IMR-90 (cell line): ENCODE data around the gene POLD3. TPM values are rescaled to one million over a fixed set of nuclear protein-coding genes. Genes with fewer than 3 reads are reported as not detected.

ENCODE experiments used
- ATAC-seq: fragments of 200-7000 bp; cut with Tn5 transposase; 2 replicates; pipeline ENCODE4 v1.9.1; 2020; ENCODE audit warnings: low read depth, mild to moderate bottlenecking, moderate library complexity
- BruUV-seq: library from RNA; stranded (reverse); fragments of 400-500 nt; replicated peaks from 2 replicates; lab custom pipeline; 2021; lab: Mats Ljungman, UMichigan
- CTCF ChIA-PET: fragments of 300-600 bp; formaldehyde crosslinking; extraction: SDS; loops from one replicate; lab custom pipeline; 2021; ENCODE audit warnings: antibody characterized with exemption; lab: Yijun Ruan, JAX
- POLR2A ChIA-PET: fragments of 300-600 bp; sonication (Branson Sonifier 250); formaldehyde crosslinking; loops from one replicate; lab custom pipeline; 2022; ENCODE audit warnings: antibody characterized with exemption; ENCODE audit not compliant: unreplicated experiment; lab: Charles Lee
- DNase-seq: peaks from one replicate; pipeline ENCODE4 v3.0.0; 2013
- H2AFZ ChIP-seq: replicated peaks from 2 replicates; pipeline ENCODE3; 2013; ENCODE audit warnings: low read length, mild to moderate bottlenecking; ENCODE audit not compliant: poor library complexity
- H2AK5ac ChIP-seq: 2 replicates; pipeline ENCODE4 v1.6.1; 2013; ENCODE audit warnings: low read depth, low read length, inconsistent platforms
- H2AK9ac ChIP-seq: replicated peaks from 2 replicates; pipeline ENCODE3; 2013; ENCODE audit warnings: mild to moderate bottlenecking, low read depth, low read length, moderate library complexity; ENCODE audit not compliant: poor library complexity
- H2BK120ac ChIP-seq: 2 replicates; pipeline ENCODE4 v1.6.1; 2013; ENCODE audit warnings: low read depth, low read length, inconsistent platforms
- H2BK15ac ChIP-seq: 3 replicates; pipeline ENCODE4 v1.6.1; 2013; ENCODE audit warnings: low read depth, low read length, inconsistent platforms
- H2BK20ac ChIP-seq: 2 replicates; pipeline ENCODE4 v1.6.1; 2013; ENCODE audit warnings: low read depth, mild to moderate bottlenecking, inconsistent platforms, low read length, moderate library complexity
- H2BK5ac ChIP-seq: 2 replicates; pipeline ENCODE4 v1.6.1; 2013; ENCODE audit warnings: mild to moderate bottlenecking, low read depth, low read length, inconsistent platforms; ENCODE audit not compliant: poor library complexity, severe bottlenecking
- H3K14ac ChIP-seq: replicated peaks from 2 replicates; pipeline ENCODE4 v1.6.1; 2013; ENCODE audit warnings: low read depth, low read length, inconsistent platforms
- H3K18ac ChIP-seq: 2 replicates; pipeline ENCODE4 v1.6.1; 2013; ENCODE audit warnings: low read depth, low read length, control low read depth
- H3K23ac ChIP-seq: 2 replicates; pipeline ENCODE4 v1.6.1; 2013; ENCODE audit warnings: low read depth, low read length, inconsistent platforms
- H3K27ac ChIP-seq: 2 replicates; pipeline ENCODE4 v1.5.1; 2013; ENCODE audit warnings: mild to moderate bottlenecking, control low read depth, low read length; ENCODE audit not compliant: insufficient read depth
- H3K27me3 ChIP-seq: 2 replicates; pipeline ENCODE4 v1.6.1; 2013; ENCODE audit warnings: low read length; ENCODE audit not compliant: control insufficient read depth, insufficient read depth
- H3K36me3 ChIP-seq: 2 replicates; pipeline ENCODE4 v1.6.1; 2013; ENCODE audit warnings: low read length, mixed read lengths; ENCODE audit not compliant: control insufficient read depth, insufficient read depth
- H3K4ac ChIP-seq: 2 replicates; pipeline ENCODE4 v1.6.1; 2013; ENCODE audit warnings: low read depth, low read length, inconsistent platforms
- H3K4me1 ChIP-seq: 2 replicates; pipeline ENCODE4 v1.6.1; 2013; ENCODE audit warnings: low read length, mixed read lengths; ENCODE audit not compliant: control insufficient read depth, insufficient read depth
- H3K4me2 ChIP-seq: 2 replicates; pipeline ENCODE4 v1.6.1; 2013; ENCODE audit warnings: low read depth, mild to moderate bottlenecking, control low read depth, low read length, moderate library complexity
- H3K4me3 ChIP-seq: 2 replicates; pipeline ENCODE4 v1.5.1; 2013; ENCODE audit warnings: low read depth, mild to moderate bottlenecking, control low read depth, low read length, moderate library complexity; ENCODE audit not compliant: insufficient read depth
- H3K56ac ChIP-seq: 2 replicates; pipeline ENCODE4 v1.6.1; 2013; ENCODE audit warnings: low read length, inconsistent platforms; ENCODE audit not compliant: insufficient read depth; ENCODE audit errors: extremely low read depth
- H3K79me1 ChIP-seq, 2 experiments: 2 replicates each; pipeline ENCODE4 v1.6.1; 2013; ENCODE audit warnings: low read length in 2 of 2, inconsistent platforms in 1 of 2, low read depth in 1 of 2
- H3K9ac ChIP-seq: 2 replicates; pipeline ENCODE4 v1.6.1; 2013; ENCODE audit warnings: low read depth, low read length, control low read depth
- H3K9me1 ChIP-seq: 2 replicates; pipeline ENCODE4 v1.6.1; 2013; ENCODE audit warnings: low read length, inconsistent platforms; ENCODE audit not compliant: insufficient read depth
- H3K9me3 ChIP-seq: 2 replicates; pipeline ENCODE4 v1.6.1; 2013; ENCODE audit warnings: low read length; ENCODE audit not compliant: control insufficient read depth, insufficient read depth
- H4K20me1 ChIP-seq: 2 replicates; pipeline ENCODE4 v1.6.1; 2013; ENCODE audit warnings: low read length, inconsistent platforms; ENCODE audit not compliant: insufficient read depth
- H4K5ac ChIP-seq: 2 replicates; pipeline ENCODE4 v1.6.1; 2013; ENCODE audit warnings: mild to moderate bottlenecking, low read depth, low read length, control low read depth
- H4K8ac ChIP-seq, 2 experiments: 2 replicates each; pipeline ENCODE4 v1.6.1; 2013; ENCODE audit warnings: low read depth in 2 of 2, low read length in 2 of 2, control low read depth in 1 of 2, inconsistent platforms in 1 of 2
- H4K91ac ChIP-seq: 2 replicates; pipeline ENCODE4 v1.6.1; 2013; ENCODE audit warnings: low read depth, low read length, inconsistent platforms; ENCODE audit not compliant: insufficient read depth
- CTCF ChIP-seq: conservative IDR thresholded peaks from 2 replicates; pipeline ENCODE4 v1.5.1; 2012; ENCODE audit warnings: mild to moderate bottlenecking, low read depth, low read length, improper control_type of control experiment
- RAD21 ChIP-seq: IDR thresholded peaks from 2 replicates; pipeline ENCODE4 v1.6.1; 2012; ENCODE audit warnings: low read length, improper control_type of control experiment
- SMC3 ChIP-seq: fragments of 150-350 bp; IDR thresholded peaks from 2 replicates; pipeline ENCODE4 v1.6.1; 2016; ENCODE audit warnings: low read depth, mild to moderate bottlenecking, antibody characterized with exemption, low read length, moderate library complexity
- WGBS, 2 experiments: methylation state at CpG; one replicate each; pipeline versions ENCODE4 v1.1.5 to v1.1.7; 2013; ENCODE audit warnings: missing lambda C conversion rate in 2 of 2; ENCODE audit not compliant: insufficient read length in 1 of 2; ENCODE audit errors: extremely low coverage in 2 of 2; 5-methylcytosine and 5-hydroxymethylcytosine counted together
- dilution Hi-C: fragments of 300-500 bp; cut with HindIII; formaldehyde crosslinking; loops from one replicate; pipeline ENCODE4 v1.14.3; 2018; ENCODE audit warnings: low sequenced_read_pairs; ENCODE audit not compliant: unreplicated experiment
- in situ Hi-C: fragments of 300-500 bp; cut with MboI; formaldehyde crosslinking; loops from 3 replicates; pipeline ENCODE4 v1.14.3; 2019; ENCODE audit warnings: low sequenced_read_pairs, inconsistent platforms, mixed read lengths
- intact Hi-C: fragments of 100-400 bp; cut with micrococcal nuclease; formaldehyde crosslinking; loops from 2 replicates; pipeline ENCODE4 v1.10.0; 2022
- polyA plus RNA-seq, 3 experiments: library from polyadenylated mRNA; depleted of rRNA; stranded (reverse); fragments of >200 nt; gene quantifications; 2 replicates each; pipeline ENCODE4 v1.2.3, GENCODE V29; 2012; ENCODE audit warnings: low replicate concordance in 1 of 3
- total RNA-seq: library from RNA; depleted of rRNA; stranded (reverse); fragments of >200 nt; gene quantifications from 2 replicates; pipeline ENCODE4 v1.2.3, GENCODE V29; 2012

POLD3 gene
- total and polyA plus RNA-seq, 2 of the 4 experiments (the other 2 are of a cell fraction) = 9.1 to 9.2 TPM

GRCh38 chr11:74646215-74646614, 53.8 kb downstream of the POLD3 start:
- peaks cover 3 to 21% of the 10 kb centered on the region in 2 experiments; a peak in 2 of 4 replicates for H3K79me1 ChIP-seq
- H4K5ac ChIP-seq = no peak overlapping the region; the same call in 1 of the 2 replicates
- CTCF ChIA-PET = interaction anchor here (1.0 kb wide), 1 partner anchor 10 kb away, joined by 3 read pairs; no protein-coding TSS in a partner anchor
- H3K4me2 ChIP-seq = no peak overlapping the region
- no peaks in the 10 kb centered on the region for H3K27me3 ChIP-seq
- peak overlapping the region in 1 of 2 experiments; percentile 3; a peak in 1 of 4 replicates for H4K8ac ChIP-seq
- BruUV-seq = no TSS peak
- intact Hi-C loops = no loop called here
- H4K91ac ChIP-seq = no peak overlapping the region
- H3K23ac ChIP-seq = no peak overlapping the region
- no peak overlapping the region for H2AFZ ChIP-seq
- H2BK5ac ChIP-seq = peak overlapping the region; percentile 80
- 0 out of 2 replicates have a peak overlapping the region, but pooled peaks have one; percentile 30 for H3K14ac ChIP-seq
- in situ Hi-C loops = no loop called here
- no peak overlapping the region; the same call in 1 of the 2 replicates for H3K18ac ChIP-seq
- H2AK9ac ChIP-seq = no peak overlapping the region
- H2BK120ac ChIP-seq = peak overlapping the region; percentile 28; the same call in 1 of the 2 replicates
- no peaks in the 10 kb centered on the region for H3K9me3 ChIP-seq
- H4K20me1 ChIP-seq = peaks cover 4% of the 10 kb centered on the region; the same call in 1 of the 2 replicates
- peaks cover 4% of the 10 kb centered on the region for H3K36me3 ChIP-seq
- TF ChIP-seq RAD21 (no peak), SMC3 (no peak), CTCF (no peak)
- H3K9ac ChIP-seq = no peak overlapping the region
- ATAC-seq = no peak
- POLR2A ChIA-PET = no interaction called here
- H2BK20ac ChIP-seq = no peak overlapping the region; the same call in 1 of the 2 replicates
- H3K4me3 ChIP-seq = no peak overlapping the region
- no peak overlapping the region for H3K56ac ChIP-seq
- DNase-seq = no peak
- no CpG with 5 or more reads among the region's 4 CpGs for WGBS, 2 experiments
- no peak overlapping the region; the same call in 1 of the 2 replicates for H3K4ac ChIP-seq
- H3K27ac ChIP-seq = no peak overlapping the region
- dilution Hi-C loops = no loop called here
- peak overlapping the region; percentile 13; the same call in 1 of the 2 replicates for H2AK5ac ChIP-seq
- no peak overlapping the region for H2BK15ac ChIP-seq
- H3K4me1 ChIP-seq = peaks cover 33% of the 10 kb centered on the region
- peaks cover 22% of the 10 kb centered on the region for H3K9me1 ChIP-seq
